ENCODE results near the gene C1QTNF8.

DNA sequence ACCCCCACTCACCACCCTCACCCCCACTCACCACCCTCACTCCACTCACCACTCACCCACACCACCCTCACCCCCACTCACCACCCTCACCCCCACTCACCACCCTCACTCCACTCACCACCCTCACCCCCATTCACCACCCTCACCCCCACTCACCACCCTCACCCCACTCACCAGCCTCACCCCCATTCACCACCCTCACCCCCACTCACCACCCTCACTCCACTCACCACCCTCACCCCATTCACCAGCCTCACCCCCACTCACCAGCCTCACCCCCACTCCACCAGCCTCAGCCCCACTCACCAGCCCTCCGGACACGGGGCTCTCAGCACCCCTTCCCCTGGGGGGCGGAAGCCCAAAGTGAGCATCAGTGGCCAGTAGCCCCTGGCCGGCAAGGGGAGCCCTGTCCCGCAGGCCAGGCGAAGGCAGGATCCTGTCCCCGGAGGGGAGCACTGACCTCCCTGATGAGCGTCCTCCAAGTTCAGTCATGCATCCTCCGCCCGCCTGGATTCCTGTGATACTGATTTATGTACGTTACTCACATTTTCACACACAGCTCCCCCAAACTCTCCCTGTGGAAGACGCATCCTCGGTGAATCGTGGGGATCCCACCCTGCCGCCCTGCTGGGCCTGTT lies 18.0 kb upstream of the C1QTNF8 start:
- TF ChIP-seq SMC3 (IDR thresholded peaks at IDR 0.05; ENCODE audit: low read length) (no peak), HNRNPH1 (optimal IDR thresholded peaks at IDR 0.05; ENCODE audit: low read depth, low read length) (no peak)
